ENCODE results near the gene CAMK4.

Gene CAMK4

DNA sequence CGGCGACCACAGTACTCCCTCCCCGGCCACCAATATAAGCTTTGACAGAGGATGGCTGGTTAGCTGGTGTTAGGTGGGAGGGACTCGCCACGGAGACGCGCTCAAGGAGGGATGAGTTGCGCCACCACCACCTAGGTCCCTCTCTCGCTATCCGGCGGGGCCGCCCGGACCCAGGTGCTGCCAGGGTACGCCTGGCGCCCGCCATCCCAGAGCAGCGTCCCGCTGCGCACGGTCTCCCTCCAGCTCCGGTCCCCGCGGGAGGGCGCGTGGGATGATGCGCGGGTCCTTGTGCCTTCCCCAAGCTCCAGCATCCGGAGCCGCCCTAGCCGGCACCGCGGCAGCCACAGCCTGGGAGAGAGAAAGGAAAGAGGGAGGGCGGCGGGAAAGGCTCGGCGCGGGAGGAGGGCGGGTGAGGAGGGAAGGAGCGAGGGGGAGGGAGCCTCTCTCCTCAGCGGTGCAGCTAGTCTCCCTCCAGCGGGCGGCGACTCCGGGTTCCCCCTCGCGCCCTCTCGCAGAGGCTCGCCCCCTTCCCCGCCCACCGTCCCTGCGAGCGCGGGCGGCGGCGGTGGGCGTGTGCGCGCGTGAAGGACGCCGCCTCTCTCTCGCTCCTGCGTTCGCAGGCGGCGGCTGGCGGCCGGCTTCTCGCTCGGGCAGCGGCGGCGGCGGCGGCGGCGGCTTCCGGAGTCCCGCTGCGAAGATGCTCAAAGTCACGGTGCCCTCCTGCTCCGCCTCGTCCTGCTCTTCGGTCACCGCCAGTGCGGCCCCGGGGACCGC lies at the start of gene CAMK4:
Gene CAMK4 (plus strand): TSS at position 598 of the 774 bp plus-strand sequence. CDS start 100 bp downstream, at position 698.
- DNase-seq (ENCODE audit: low read depth) = peak; percentile 58

DNA sequence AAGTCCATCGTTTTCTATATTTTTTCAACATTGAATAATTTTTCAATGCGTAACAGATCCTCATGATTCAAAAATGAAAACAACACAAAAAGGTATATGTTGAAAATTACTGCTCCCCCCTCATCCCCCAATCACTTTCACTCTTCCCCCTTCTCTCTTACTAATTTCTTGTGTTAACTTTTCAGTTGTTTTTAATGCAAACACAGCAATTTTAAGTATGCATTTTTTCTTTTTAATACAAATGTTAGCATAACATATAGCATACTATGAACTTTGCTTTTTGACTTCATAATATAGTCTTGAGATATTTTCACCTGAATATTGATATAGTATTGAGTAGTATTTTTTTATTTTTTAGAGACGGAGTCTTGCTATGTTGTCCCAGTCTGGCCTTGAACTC lies 41.1 kb upstream of the CAMK4 start:
- no peak for DNase-seq (ENCODE audit: low read depth)

DNA sequence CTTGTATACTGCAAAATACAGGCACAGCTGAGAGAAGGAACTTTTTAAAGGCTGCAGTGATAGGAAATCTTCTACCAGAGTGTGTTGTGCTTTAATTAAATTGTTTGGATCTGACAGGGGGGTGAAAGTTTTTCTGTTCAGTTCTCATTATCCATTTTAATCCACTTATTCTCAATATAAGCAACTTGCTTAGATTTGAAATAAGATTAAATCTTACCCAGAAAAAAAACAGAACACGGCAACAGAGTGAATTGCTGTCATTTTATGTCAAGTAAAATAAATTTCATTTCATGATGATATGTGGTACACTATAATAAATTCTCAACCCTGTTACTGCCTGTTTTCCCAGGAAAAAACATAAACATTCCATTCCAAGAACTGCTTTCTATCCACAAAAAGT lies 37.1 kb upstream of the CAMK4 start:
- no peak for DNase-seq (ENCODE audit: low read depth)

DNA sequence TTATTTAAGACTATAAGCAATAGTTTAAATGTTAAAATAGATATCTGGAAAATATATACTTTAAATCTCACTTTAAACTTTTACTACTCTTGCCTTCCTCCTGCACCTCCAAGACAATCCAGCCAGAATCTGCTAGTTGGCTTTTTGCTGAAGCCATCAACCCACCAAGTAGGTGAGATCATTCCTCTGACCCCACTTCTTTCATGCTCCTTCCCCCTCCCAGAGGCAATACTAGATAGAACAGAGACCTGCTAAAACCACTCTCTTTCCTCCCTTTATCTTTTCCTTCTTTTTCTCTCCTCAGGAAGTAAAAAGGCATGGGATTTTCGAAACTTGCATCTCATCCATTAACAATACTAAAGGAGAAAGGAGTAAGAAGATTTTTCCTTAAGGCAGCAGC lies 30.1 kb upstream of the CAMK4 start:
- no peak for DNase-seq (ENCODE audit: low read depth)

DNA sequence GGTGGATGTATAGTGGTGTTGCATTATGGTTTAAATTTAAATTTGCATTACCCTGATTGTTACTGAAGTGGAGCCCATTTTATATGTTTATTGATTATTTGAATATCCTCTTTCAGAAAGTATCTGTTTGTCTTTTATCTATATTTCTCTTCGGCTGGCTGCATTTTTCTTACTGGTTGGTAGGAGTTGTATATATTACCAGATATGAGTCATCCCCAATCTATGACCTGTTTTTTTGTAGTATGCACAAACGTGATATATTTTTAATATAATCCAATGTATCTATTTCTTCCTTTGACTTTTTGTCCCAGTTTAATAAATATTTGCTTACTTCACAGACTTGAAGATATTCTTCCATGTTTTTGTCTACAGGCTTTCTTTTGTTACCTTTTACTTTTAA lies 29.3 kb upstream of the CAMK4 start:
- no peak for DNase-seq (ENCODE audit: low read depth)

DNA sequence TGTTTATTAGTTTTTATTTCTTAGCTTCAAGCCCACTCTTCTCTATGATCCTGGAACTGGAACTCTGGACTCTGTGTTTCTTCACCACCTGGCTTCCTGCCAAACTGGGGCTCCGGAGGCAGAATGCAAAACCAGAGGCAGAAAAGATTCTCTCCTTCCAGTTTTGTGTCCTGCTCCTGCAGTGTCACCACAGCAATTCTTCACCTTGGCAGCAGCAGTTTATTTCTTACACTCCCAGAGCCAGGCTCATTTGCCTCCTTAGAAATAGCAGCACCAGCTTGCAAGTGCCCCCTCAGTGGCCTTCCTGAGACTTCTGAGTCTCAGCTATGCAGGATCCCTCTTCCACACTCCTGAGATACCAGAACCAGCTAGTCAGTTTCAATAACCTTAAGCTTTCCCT lies 26.7 kb upstream of the CAMK4 start:
- DNase-seq (ENCODE audit: low read depth) = no peak

DNA sequence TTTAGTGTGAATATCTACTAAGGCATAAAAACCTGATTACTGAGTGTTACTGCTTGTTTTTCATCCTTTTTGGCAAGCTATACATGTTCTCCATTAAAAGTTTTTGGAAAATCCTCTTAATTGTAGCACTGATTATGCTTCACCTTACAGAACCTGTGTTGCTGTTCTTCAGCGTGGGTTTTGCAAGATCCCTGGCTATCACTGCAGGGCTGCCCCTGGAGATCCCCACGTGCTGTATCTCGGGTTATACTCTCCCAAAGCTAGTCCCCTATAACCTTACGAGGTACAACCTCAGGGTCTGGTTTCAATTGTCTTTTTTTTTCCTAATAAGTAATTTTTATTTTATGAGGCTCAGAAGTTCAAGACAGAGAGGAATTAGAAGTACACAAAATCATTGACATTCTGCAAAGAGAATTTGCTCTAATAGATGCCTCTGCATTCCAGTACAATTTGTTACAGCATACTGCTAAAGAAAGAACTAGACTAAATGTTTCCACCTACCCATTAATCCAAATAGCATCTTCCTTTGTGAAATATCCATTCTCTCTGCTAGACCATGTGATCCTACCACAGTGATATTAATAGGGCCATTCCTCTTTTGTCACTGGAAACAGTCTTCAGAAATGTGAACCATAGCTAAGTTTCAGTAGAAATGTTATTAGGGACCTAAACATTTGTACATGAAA lies 25.8 kb upstream of the CAMK4 start:
- no peak for DNase-seq (ENCODE audit: low read depth)

DNA sequence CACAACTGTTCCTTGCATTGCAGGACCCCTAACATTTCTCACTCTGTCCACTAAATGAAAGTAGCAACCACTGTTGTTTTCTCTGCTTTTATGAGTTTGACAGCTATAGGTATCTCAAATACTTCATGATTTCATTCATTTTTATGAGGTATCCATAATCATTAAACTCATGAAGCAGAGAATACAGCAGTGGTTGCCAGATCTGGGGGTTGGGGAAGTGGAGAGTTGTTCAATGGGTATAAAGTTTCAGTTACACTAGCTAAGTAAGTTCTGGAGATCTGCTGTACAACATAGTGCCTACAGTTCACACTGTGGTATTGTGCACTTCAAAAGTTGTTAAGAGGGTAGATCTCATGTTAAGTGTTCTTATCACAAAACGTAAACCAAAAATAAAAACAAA lies 23.4 kb upstream of the CAMK4 start:
- DNase-seq (ENCODE audit: low read depth) = no peak

DNA sequence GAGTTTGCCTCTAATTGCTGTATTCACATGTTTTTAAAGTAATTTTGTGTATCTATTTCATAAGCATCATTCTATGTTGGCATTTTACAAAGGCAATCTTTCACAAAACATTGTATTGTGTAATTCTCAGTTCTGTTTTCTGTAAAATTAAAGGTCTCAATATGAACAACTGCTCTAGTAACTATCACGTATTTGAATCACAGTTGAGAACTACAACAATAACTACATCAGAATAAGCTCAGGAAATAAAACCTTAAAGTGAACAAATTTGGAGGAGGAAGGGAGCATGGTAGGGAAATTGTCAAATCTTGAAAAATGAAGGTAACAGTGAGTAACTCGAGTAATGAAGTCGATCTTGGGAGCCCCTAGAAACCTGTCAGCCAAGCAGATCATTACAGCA lies 22.5 kb upstream of the CAMK4 start:
- DNase-seq (ENCODE audit: low read depth) = no peak

DNA sequence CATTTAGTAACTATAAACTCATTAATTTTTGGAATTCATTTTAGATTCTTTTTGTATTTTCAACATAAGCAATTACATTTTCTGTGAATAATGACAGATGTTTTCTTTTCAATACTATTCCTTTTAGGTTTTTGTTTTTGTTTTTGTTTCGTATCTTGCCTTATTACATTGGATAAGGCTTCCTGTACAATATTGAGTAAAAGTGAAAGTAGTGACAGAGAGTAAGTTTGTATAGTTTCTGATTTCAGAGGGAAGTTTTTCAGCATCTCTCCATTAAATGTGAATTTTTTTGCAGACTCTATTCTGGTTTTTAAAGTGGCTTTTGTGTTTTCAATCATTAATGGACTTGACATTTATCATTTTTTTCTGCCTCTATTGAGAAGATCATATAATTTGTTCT lies 12.8 kb upstream of the CAMK4 start:
- DNase-seq (ENCODE audit: low read depth) = no peak

DNA sequence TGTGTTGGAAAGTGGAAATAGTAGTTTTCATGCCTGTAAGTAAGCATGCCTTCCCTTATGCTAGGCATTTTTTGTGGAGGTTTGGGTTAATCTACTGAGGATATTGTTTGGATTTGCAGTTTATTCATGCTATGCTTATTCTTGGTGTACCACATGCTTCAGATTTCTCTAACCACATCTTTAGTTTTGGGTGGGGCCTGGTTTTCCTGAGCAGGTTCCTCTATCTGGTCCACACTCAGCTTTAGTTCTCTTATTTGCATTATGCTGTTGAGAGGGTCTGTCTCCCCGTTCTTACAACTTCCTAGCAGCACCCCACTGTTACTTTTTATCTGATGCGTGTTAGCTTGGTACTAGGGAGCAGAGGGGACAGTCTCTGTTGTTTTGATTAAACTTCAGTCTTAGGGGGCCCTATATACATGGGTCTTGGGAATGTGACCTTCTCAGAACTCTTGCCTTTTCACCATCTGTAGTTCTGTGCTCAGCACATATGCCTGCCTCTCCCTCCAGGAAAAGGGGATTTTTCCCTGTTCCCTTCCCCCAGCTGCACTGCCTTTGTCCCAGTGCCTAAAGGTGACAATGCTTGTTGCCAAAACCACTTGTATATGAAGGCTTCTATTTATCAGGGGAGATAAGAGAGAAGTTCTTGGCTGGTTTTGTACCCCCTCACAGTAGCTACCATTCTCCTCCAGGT lies 10.0 kb upstream of the CAMK4 start:
- DNase-seq (ENCODE audit: low read depth) = no peak

DNA sequence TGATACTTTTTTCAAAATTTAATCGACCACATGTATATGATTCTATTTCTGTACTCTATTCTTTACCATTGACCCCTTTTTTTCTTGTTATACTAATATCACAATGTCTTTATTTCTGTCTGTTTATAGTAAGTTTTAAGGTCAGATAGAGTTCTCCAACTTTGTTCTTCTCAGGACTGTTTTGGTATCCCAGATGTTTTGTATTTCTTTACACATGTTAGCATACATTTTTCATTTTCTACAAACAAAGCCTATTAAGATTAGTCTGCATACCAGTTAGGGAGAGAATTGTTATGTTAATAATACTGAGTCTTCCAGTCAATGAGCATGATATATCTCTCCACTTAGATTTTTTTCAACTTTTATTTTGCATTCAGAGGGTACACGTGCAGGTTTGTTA lies 8.2 kb upstream of the CAMK4 start:
- no peak for DNase-seq (ENCODE audit: low read depth)

DNA sequence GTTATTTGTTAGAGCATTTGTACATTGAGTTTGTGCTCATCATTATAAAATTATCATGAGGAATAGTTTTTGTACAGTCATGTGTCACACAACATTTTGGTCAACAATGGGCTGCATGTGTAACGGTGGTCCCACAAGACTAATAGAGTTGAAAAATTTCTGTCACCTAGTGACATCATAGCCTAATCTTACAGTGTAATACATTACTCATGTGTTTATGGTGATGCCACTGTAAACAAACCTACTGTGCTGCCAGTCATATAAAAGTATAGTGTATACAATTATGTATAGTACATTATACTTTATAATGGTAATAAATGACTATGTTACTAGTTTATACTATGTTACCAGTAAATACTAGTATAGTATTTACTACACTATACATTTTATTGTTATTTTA lies 3.0 kb upstream of the CAMK4 start:
- DNase-seq (ENCODE audit: low read depth) = no peak

DNA sequence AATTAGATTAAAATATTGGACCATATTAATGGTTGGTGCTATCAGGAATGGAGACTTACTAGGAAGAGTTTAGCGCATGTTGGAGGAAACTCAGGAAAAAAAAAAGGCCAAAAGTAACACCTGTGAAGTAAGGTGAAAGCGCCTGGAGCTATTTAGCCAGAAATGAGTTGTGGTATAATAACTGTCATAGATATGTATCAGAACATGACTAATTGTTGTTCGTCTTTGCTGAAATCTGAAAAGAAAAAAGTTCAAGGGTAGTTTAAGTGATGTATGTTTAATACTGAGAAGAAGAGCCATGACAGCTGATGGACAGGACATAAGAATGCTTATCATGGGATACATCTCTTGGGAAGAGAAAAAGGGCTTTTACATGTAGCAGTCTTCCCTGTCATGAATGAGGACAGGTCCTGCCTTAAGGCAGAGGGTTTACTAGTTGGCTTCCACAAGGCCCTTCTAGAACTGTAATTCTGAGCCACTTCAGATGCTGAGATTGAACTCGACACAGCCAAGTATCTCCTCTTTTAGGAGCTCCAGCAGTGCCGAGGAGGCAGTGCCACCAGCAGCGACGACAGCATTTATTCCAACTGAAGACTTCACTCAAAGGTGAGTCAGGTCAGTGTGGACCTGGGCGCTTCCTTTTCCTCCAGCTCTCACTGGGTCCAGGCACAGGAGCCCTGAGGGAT lies 940 bp upstream of the CAMK4 start:
- DNase-seq (ENCODE audit: low read depth) = no peak

DNA sequence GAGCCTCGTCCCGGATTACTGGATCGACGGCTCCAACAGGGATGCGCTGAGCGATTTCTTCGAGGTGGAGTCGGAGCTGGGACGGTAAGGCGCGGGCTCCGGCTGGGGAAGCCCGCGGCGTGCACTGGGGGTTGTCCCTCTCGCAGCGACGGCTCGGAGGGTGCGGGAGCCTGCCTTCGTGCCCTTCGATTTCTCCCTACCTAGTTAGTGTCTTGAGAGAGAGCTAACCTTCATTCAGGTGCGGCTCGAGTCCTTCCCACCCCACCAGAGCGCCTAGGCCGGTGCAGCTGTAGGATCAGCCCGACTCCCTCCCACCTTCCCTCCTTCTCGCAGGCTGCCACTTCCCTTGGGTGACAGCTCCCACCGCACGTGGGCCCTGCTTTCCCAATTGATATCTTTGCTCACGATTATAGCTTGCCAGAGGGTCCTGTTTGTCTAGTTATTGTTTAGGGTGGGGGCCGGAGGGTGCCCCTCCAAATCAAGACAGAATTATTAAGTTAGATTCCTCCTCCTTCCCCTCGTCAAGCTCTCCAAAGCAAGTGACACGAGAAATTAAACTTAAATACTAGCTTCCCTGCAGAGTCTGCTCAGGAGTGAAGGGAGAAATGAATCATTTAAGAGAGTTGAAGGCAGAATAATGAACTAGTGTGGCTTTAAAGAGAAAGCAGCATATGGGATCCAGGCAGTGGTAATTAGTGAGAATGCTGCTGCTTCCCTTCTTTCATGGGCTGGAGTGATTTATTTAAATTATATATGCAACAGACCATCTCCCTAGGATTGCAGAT lies 569 bp downstream of the CAMK4 start:
- DNase-seq (ENCODE audit: low read depth) = no peak

DNA sequence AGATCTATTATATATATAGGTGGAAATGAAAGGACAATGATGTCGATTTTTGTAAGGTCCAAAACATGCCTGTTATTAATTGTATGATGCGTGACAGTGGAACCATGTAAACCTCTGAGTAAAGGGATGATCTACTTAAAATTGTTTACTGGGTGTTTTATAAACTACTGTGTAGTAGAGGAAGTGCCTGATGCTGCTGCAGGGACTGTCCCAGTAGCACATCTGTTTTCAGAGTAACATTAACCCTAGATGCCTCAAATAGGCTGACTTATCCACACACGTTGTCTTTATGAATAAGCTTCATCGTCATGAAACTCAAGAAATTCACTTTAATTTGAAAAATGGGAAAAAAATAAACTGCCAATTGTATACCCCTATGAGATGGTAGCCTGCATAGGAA lies 1.7 kb downstream of the CAMK4 start:
- DNase-seq (ENCODE audit: low read depth) = no peak

DNA sequence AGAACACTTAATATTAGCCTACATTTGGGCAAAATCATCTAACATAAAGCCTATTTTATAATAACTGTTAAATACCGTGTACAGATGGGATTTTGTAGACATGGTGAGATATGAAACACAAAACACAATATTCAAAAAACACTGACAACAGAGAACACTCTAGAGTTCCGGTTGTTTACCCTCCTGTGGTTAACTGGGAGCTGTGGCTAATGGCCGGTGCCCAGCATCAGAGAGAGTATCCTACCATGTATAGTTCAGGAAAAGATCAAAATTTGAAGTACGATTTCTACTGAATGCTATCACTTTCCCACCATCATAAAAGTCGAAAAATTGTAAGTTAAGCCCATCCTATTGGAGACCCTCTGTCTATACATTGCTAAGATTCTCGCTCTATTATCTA lies 2.4 kb downstream of the CAMK4 start:
- DNase-seq (ENCODE audit: low read depth) = no peak

DNA sequence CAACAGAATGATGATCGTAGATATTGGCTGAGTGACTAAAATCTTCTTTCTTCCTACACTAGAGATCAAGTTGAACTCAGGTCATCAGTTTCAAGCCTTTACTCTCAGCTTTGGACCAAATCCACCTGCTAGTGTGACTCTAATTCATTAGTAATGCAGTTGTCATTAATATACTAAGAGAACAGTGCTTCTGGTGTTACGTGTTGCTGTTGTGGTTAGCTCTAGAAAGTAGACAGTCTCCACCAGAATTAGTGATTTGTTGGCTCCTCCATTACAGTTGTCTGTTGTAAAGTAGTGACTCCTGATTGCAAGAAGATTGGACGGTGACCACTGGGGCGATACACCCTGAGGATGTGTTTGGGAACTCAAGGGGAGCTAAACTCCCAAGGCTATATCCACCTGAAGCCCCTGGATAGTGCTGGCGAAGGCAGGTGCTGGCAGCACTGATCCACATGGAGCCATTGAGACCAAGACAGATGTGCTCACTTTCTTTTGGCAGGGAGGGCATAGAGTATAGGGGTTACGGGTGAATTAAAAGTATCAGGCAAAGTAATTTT lies 3.1 kb downstream of the CAMK4 start:
- DNase-seq (ENCODE audit: low read depth) = no peak

DNA sequence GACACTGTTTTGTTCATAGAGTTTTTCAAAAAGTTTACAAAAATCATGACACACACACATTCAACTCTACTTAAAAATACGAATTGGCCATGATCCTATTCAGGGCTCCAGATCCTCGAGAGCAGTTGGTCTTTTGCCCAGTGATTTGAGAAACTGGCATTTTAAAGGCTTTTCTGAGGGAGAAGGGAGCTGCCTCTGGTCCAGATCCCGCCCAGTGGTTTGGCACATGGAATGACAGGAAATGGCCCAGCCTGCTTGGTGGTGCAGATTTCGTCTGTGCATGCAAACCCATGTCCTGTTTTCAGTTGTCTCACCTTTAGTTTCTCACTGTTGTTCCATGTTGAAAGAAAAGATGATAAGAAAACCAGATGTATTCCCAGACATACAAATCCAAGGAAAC lies 3.6 kb downstream of the CAMK4 start:
- DNase-seq (ENCODE audit: low read depth) = no peak

DNA sequence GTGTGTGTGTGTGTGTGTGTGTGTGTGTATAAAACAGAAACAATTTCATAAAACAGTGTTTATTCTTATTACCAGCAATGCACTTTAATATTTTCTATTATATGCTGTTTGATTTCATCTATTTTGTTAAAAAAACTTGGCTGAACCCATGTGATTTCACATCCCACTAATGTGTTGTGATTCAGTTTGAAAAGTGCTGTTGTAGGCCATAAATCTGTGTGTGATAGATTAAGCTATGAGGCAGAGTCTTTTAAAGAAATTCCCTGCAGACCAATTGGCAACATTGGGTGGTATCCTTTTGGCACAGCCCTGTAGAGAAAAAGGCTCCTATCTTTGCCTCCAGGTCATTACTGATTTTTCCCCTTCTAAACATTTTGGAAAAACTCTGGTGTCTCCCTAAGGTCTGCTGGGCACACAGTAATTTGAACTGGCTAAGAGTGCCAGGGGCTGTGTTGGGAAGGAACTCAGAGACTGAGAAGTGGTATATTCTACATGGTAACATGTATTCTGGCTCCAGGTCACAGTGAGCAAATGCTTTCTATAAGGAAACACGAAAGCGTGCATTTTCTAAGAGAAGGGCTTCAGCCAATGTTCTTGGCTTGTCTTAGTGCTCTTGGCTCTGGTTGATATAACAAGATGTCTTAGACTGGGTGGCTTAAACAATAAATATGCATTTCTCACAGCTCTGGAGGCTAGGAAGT lies 4.5 kb downstream of the CAMK4 start:
- no peak for DNase-seq (ENCODE audit: low read depth)

Measured in HS-5 (cell line).